HG02943 (cell line): ENCODE measurements around the gene ERI3.

Source experiments
- ATAC-seq: cut with Tn5 transposase; IDR thresholded peaks from one replicate; pipeline ENCODE4 v1.9.1; 2021; ENCODE audit warnings: mild to moderate bottlenecking, low read depth, moderate library complexity; ENCODE audit not compliant: unreplicated experiment

The ERI3 gene

DNA sequence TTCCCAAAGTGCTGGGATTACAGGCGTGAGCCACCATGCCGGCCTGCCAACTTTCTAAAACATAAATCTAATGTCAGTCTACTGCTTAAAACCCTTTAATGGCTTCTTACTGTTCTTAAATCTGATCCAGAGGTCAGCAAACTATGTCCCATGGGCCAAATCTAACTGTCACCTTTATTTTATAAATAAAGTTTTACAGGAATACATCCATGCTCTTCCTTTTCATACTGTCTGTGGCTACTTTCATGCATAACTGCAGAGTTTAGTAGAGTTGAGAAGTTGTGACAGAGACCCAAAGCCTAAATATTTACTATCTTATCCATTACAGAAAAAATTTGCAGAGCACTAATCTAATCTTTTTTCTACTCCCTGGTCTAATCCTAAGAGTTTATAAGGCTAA lies 3.8 kb downstream of the ERI3 start:
- ATAC-seq = no peak

DNA sequence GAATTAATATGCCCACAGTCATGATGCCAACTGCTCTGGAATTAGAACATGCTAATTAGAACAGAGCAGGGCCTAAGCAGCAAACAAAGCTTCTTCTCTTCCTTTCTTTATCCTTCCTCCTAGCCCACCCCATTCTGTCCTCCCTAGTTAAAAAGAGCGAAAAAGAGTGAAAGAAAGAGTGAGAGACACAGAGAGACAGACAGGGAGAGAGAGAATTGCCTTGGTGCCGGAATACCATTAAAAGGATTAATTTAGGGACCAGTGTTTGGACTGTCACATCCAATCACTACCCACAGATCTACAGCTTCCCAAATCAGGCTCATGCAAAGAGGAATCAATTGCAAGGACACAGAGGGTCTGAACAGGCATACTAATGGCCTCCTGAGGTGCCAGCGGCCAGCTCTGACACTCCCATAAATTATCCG lies 7.0 kb downstream of the ERI3 start:
- ATAC-seq = no peak

DNA sequence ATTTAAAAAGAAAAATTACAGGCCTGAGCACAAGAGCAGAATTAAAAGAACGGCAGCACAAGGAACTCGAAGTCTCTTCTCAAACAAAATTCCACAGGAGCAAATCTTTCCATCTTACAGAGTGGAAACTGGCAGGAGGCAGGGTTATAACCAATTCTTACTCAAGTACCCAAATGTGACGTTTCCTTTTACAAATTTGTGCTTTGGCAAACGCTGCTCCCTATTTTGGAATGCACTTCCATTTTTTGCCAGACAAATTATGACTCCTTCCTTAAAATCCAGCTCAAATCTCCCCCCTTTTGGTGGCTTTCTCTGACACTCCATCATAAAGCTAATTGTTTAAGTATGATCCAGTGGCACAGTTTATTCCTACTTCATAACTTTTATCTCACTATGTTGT lies 7.8 kb downstream of the ERI3 start:
- no peak for ATAC-seq

DNA sequence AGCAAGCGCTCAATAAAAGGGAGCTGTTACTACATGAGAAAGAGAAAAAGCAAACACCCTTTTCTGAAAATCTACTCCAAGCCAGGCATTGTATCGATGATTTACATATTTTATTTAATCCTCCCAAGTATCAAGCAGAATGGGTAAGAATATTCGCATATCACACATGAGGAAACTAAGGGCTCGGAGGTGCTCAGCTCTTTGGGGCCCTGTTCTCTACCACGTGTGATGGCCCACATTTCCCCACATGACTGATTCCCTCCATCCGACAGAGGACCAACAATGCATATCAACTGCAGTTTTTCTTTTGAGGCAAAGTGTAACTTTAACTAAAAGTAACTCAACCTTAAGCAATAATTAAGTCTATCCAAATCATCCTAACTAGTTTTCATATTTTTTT lies 8.2 kb downstream of the ERI3 start:
- no peak for ATAC-seq

DNA sequence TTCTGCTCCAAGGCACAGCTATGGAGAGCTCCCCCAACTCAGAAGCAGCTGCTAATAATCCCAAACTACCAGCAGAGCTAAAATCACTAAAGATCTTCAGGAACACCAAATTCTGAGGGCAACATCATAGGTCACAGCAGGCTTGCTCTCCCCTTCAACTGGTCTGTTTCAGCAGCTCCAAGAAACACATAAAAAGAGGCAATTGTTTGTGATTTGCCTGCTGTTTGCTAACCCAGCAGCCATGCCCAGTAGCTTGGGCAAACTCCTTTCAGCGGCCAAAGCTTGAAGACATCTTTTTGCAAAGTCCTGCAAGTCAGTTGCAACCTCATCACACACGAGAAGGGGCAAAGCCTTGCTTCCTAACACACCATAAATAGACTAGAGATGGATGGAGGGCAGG lies 8.9 kb downstream of the ERI3 start:
- no peak for ATAC-seq

DNA sequence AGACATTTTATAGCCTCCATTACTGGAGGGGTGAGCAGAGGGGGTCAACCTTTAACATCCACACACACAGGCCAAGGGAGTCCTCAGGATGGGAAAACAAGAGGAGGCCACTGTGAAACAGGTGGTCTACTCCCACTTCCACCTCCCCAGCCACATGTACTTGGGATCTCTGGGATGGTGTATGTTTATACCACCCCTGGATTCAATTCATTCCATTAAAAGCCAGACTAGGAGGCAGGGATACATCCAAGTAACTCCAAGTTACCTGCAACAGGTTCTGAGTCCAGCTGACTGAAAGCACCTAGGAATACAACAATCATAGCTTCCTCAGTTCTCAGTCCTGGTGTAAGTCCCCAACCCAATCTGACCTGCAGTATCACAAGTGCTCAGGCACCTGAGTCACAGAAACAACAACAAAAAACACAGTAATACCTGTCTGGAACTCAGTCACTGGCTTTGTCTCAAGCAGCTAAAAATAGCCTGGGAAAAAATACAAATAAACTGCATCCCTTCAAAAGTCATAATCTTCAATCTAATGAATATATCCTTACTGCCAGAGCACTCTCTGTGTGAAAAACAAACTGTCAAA lies 9.8 kb downstream of the ERI3 start:
- no peak for ATAC-seq

DNA sequence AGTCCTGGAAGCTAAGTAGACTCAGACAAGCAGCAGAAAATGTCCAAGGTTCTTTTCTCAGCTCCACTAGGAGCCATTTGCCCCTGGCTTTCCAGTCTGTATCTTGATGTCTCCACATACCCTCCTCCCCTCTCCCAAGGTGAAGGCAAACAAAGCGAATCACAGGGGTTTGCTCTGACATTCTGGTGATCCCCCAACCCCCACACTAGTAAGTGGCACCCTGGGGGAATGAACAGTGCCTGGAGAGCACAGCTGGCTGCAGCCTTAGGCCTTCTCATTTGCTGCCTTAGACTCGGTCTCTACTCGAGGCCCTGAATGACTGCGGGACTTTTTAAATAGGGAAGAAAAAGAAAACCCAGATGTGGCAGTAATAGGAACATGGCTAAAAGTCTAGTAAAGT lies 15.3 kb downstream of the ERI3 start:
- ATAC-seq = no peak

DNA sequence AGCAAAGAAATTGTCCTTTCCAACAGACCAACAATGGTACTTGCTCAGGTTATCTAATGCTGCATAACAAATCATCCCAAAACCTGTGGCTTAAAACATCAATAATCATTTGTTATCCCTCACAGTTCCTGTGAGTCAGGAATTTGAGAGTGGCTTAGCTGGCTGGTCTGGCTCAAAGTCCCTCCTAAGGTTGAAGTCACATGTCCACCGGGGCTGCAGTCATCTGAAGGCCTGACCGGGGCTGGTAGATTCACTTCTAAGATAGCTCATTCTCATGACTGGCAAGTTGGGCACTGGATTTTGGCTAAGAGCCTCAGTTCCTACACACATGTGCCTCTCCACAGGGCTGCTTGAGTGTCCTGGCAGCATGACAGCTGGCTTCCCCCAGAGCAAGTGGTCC lies 16.9 kb downstream of the ERI3 start:
- ATAC-seq = no peak

DNA sequence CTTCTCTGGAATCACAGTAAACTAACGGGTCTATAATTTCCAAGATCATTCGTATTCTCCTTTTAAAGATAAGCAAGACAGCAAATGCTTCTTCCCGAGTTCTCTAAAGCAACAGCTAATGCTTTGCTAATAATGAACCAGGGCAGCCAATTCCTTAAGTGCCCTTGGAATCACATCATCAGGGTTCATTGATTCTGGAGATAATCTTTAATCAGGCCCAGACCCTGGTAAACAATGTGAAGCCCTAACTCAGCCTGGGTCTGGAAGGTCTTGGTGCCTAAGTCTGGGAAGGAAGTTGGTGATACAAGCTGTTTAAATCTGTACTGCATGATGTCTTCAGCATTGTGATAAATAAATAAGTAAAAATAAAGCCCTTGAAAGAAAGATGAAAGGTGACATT lies 18.4 kb downstream of the ERI3 start:
- no peak for ATAC-seq

DNA sequence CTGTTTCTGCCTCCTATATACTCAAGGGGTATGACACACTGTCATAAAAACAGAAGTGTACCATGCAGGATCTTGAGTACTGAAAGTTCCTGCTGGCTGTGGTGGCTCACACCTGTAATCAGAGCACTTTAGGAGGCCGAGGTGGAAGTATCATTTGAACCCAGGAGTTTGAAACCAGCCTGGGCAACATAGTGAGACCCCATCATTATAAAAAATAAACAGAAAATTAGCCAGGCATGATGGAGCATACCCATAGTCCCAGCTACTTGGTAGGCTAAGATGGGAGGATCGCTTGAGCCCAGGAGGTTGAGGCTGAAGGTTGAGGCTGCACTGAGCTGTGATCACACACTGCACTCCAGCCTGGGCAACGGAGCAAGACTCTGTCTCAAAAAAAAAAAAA lies 20.1 kb downstream of the ERI3 start:
- ATAC-seq = no peak

DNA sequence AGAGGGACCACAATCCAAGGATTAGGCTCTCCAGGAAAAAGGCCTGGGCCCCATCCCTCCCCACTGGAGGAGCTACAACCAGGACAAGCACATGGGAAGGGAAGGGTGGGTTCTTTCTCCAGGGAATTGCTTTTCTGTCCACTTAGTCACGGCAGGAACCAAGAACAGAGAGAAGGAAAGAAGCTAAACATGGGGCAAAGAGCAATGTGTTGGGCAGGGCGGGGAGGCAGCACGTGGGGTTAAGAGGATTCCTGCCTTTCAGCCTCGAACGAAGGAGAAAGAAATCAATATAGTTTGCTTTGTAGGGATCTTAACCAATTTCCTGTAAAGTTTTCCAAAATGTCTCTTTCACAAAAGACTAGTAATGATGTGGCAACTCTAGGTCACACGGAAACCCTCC lies 21.7 kb downstream of the ERI3 start:
- no peak for ATAC-seq

DNA sequence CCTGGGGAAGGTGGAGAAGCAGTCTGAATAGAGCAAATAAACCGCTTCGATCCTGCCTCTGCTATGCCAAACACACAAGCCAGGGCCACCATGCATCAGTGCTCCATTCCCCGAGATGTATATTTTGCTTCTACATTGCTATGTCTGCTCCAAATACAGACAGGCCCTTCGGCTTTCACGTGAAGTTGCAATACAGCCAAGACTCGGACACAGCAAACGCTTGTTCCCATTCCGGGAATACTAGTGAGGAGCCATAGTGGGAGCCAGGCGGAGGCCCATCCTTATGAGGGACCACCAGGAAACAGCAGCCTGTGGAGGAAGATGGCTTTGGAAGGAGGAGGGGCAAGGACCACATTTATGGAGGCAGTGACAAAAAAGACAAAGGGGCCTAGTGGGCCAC lies 22.6 kb downstream of the ERI3 start:
- no peak for ATAC-seq

DNA sequence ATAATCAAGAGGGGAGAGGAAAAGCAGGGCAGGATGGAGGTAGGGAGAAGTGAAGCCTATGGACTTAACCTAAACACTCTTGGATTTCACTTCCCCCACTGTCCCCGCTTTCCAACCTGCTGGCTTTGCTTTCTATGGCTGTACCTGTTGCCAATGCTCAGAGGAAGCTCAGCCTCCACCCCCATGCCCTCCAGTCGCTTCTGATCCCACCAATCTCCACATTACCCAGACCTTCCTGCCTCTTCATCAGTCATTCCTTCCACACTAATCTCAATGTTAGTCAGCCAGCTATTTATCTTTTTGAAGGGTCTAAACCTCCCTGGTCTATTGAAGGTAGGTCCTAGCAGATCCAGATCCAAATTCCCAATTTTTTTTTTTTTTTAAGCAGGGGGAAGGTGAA lies 24.1 kb downstream of the ERI3 start:
- no peak for ATAC-seq

DNA sequence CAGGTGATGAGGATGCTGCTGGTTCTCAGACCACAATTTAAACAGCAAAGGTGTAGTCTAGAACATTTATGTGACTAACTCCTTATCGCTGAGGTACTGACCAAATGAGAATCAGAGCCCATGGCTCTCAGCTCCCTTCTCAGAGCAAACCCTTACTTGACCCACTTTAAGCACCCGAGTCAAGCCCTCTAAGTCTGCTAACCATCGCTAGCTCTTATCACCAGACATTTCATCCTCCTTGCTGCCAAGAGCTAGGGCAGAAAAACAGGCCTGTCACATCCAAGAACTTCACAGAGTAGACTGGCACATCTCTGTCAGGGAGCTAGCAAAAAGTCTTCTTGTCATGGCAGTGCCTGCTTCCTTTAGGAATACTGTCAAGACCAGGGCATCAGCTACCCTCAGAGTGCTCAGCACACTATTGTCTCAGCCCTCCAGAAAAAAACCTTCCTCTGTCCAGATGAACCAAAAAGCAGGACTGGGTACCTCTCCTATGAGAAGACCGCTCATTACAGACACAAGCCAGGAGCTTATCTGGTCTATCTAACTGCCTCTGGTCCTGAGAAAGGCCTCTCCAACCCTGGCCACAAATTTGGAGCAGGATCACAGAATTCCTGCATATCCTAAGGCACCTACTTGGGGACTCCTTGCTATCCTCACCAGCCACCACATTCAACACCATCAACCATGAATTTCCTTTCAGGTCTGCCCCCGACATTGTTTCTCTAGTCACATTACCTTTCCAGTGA lies 26.2 kb downstream of the ERI3 start:
- ATAC-seq = no peak

DNA sequence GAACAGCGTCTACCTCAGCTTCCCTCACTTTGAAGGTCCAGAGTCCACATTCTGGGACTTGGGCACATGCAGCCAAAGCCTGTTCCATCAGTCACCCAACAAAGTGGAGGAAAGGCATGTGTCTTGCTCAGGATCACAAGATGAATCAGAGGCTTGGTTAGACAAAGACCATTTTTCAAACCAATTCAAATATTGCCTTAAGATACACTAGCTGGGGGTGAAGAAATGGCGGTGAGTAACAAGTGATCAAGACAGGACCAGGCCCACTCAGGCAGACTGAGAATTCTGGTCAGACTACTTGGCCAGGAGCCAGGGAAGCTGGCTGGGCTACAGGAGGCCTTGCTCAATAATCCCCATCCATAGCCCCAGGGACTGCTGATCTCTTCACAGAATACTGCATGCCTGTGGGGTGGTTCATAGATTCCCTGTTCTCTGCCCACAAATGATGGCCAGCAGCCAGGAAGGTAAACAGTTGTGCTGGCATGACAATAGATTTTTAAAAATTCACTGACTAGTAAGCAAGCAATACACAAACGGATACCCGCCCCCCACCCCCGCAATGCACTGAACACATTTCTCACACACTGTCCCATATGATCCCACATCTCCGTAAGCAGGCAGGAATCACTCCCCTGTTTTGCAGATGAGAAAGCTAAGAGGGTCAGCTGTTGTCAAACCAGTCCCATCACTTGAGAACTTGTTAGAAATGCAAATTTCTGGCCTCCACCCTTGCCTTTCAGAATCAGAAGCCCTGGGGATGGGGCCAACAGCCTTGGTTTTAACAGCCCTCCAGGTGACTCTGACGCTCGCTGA lies 27.2 kb downstream of the ERI3 start:
- no peak for ATAC-seq

DNA sequence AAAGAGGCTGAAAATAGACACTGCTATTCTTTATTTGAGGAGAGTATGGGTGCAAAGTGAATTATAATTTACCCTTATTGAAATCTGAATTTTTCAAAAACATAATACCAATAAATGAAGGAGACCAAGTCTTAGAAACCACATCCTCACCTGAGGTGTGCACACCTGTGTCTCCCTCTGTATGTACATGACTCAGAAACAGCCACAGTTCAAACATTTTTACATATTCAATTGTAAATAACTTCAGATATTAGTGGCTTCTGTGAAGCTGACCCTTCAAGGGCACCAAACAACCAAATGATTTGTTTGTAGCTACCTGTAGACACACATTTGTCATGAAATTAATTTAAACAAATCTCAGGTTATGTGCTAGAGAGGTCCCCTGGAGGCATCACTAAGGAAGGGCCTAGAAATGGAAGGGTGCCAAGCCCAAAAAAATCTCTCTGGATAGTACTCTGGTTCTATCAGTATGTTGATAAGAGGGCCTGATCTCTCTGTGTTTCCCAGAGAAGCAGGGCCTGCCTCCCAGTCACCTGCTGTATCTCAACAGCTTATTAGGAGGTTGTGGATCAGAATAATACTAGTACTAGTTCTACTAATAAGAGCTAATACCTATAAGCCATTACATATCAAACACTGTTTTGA lies 28.1 kb downstream of the ERI3 start:
- ATAC-seq = no peak

DNA sequence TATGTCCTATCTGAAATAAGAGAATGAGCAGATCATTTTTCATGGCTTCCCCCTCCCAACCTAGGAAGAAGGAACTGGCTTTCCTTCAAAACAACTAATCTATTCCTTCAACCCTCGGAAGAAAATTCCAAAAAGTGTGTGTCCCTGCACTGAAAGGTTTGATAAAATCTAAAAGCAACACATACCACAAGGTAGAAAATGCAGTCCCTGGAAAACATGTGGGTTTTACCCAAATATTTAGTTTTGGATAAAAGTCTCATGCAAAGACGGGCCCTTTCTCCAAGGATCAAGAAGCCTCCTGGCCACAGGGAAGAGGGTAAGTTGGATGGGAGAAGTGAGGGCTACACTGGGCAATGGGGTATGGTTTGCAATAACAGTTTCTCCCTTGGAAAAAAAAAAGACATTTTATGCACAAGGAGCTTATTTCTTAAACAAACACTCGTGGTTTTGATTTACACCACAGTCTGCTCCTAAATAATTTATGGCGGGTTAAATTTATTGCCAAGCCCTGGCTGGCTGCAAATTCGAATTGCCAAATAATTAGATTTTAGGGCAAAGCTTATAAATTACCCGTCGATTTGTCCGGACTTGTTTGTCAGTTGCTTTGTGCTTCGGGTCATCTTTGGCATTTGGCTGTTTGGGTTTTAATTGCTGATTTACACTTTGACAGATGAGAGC lies 28.9 kb downstream of the ERI3 start:
- no peak for ATAC-seq

DNA sequence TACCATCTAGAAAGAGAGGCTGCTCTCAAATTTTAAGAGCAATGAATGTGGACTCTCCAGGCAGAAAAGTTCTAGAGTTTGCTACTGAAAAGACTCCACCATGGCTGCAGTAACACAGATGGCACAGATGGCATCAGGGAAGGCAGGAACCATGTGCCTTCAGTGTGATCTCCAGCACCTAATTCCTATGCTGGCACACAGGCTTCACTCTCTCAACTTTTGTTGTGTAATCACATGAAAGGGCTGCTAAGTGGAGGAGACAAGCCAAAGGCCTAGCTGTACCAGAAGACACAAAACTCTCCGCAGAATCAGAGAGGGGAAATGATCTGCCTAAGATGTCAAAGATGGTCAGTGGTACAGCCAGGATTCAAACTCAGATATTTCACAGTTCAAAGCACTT lies 31.1 kb downstream of the ERI3 start:
- no peak for ATAC-seq

DNA sequence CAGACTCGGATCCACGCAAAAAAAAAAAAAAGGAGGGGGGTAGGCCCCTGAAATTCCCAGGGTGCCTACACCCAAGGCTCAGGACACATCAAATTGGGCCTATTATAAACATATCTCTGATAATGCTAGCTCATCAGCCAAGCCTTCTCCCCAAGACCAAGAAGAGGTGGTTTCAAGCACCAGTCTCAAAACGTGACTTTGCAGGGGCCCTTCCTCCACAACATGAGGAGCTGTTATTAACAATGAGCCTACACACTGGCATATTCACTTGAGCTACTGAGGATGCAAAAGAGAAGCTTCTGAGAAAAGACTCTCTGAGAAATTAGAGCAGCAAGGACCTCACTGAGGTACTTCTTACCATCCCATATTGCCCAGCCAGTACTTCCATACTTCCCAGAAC lies 32.7 kb downstream of the ERI3 start:
- no peak for ATAC-seq

DNA sequence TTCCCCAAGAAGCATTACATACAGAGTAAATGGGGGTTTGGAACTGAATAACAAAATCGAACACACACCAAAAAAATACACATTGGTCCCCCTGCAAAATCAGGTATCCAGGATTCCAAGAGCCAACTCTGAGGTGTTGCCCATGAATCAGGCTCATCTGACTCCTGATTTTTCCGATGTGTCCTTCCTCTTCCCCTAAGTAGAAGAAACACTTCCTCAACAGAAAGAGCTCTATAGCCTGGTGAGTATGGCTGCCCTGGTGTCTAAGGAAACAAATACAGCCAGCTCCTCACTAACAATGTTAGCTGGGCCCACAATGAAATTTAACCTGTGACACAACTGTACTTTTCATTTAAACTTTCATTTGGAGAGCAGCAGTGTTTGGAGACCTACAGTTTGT lies 33.6 kb downstream of the ERI3 start:
- ATAC-seq = no peak
